NCI-H2196 (cell line): ENCODE results near the gene IGFALS.
"Not testable (repeated sequence)": the region's sequence is repeated elsewhere in the genome, so short reads cannot be mapped to it uniquely, and the experiment has no call there.

Experiments used
- DNase-seq: peaks from one replicate; lab custom pipeline; 2025; ENCODE audit not compliant: unreplicated experiment; lab: John Stamatoyannopoulos, UW

Gene IGFALS

DNA sequence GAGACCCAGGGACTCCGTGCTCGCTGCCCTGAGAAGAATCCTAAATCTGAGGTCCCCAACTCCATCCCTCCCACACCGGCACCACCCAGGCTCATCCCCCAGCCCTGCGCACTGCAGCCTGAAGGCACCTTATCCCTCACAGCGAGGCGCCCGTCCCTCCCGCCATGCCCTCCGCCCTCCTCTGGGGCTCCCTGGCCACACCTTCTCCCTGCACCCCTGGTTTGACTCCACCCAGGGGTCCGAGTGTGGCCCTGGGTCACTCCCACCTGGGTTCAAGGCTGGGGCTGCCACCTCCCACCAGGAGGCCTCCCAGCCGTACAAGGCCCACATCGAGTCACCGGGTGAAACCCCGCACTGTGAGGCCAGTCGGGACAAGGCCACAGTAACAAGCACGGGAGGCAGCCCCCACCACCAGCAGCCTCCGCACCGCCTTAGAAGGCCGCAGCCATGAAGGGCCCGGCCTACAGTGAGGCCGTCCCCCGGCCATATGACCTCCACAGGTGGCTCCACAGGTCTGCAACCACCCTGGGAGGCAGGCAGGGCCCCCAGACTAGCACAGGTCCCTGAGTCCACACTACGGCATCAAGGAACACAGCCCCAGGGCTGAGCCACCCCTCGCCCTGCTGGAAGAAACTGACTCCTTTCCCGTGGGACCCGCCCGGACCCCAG, 24.8 kb upstream of the IGFALS start:
- DNase-seq, result no peak

DNA sequence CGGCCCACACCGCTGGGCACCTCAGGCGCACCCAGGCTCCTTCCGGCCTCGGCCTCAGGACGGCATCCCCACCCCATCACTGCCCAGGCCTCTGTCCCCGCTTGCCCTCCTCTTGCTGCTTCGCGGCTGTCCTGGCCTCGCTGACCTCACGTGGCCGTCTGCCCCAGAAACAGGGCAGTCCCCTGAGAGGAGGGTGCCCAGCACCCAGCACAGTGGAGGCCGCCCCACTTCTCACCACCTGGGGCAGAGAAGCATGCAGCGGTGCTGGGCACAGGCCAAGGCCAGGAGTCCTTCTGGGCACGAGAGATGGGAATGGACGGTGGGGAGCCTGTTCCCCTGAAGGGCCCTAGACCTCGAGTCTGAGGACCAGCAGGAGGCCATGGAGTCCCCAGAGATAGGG, 24.2 kb upstream of the IGFALS start:
- DNase-seq, result no peak

DNA sequence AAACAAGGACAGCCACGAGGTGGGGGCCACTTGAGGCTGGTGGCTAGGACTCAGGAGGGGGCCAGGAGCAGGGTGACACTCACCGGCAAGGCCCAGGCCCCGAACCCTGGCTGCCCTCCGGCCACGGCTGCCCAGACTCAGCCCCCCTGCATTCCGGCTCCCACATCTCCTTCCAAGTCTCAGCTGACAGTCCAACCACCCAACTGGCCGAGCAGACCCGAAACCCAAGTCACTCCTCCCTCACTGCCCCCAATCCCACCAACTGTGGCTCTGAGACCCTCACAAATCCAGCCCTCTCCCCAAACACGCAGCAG, 23.7 kb upstream of the IGFALS start:
- DNase-seq, result no peak

DNA sequence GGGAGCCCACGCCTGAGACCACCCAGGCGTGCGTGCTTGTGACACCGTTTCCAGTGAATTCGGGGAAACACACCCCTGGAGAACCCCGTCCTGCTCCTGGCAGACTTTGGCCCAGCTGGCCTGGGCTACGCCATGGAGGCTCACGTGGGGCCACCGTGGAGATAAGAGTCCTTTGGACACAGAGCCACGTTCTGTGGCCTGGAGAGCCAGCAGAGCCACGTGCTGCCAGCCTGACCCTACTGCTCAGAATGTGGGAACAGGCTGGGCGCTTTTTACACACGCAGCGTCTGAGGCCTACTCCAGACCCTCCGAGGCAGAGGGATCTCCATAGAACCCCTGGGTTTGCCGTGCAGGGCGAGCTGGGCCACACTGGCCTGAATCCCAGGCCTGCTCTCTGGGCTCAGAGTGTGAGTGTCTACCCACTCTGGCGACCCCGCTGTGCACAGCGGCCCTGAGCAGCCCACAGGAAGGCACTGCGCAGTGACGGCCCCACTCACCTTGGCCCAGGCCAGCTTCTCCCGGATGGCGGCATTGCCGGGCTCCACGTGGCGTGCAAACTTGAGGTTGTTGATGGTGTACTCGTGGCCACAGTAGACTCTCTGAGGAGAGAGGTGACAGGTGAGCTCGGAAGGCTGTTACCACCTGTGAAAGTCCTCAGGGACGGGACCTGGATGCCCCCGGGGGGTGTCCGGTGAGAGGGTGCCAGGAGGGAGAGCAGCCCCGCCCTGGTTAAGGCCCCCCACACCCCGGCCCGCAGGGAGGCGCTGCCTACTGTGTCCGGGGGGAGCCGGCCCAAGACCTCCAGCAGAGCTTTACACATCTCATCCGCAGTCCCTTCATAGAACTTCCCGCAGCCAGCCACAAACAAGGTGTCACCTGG, 23.1 kb upstream of the IGFALS start:
- DNase-seq, result no peak

DNA sequence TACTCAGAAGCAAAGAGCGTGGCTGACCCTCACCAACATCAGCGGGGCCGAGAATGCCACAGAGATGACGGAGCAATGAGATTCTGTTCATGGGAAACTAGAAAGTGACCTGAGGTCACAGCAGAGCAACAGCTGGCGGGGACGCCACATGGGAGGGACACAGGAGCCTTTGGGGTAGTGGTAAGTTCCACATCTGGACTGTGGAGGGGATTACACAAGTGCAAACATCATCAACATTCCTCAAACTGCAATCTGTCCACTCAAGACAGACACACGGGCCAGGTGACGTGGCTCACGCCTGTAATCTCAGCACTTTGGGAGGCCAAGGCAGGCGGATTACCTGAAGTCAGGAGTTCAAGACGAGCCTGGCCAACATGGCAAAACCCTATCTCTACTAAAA, 22.0 kb upstream of the IGFALS start:
- DNase-seq, result no peak

DNA sequence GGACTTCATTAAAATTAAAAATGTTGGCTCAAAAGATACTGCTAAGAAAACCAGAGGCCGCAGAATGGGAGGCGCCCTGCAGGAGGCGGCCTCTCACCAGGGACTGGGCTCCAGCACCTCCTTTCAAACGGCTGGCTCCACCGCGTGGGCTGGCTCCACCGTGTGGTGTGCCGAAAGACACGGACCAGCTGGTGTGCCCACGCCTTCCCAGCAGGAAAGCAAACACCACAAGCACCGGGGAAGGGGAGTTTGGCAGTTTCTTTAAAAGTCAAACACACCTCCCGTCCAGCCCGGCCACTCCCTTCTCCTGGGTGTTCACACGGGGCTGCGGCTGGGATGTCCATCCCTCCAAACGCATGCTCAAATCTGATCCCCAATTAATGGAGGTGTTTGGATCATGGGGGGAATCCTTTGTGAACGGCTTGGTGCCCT, 19.2 kb upstream of the IGFALS start:
- peak; percentile 62 for DNase-seq

DNA sequence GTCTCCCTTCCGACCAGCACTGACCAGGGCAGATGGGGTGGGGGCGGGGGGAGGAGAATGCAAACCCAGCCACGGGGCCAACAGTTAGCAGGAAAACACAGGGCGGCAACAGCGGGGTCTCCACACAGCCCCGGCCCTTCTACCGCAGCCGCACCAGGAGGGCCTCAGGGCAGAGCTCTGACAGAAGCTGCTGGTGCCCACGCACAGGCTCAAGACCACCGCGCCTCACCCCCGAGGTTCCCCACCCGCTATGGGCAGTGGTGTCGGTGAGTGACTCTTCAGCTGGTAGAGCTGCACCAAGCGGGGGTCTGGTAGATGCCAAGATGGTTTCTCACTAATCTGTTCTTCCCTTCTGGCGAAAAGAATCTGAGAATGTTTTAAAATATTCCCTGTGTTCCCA, 17.0 kb upstream of the IGFALS start:
- no peak for DNase-seq

DNA sequence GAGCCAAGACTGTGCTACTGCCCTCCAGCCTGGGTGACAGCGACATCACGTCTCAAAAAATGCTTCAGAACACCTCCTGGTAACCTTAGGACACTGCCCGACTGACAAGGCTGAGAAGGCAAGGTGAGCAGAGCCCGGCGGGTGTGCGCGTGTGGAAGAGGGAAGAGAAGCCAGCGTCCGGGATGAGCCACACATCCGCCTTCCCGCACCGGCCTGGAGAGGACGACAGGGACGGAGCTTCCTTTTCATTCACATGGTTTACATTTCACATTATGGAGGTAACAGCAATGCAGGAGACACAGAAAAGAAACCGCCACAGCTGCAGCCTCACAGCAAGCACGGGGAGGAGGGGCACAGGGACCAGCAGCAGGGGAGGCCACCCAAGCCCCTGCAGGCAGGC, 16.6 kb upstream of the IGFALS start:
- no peak for DNase-seq

DNA sequence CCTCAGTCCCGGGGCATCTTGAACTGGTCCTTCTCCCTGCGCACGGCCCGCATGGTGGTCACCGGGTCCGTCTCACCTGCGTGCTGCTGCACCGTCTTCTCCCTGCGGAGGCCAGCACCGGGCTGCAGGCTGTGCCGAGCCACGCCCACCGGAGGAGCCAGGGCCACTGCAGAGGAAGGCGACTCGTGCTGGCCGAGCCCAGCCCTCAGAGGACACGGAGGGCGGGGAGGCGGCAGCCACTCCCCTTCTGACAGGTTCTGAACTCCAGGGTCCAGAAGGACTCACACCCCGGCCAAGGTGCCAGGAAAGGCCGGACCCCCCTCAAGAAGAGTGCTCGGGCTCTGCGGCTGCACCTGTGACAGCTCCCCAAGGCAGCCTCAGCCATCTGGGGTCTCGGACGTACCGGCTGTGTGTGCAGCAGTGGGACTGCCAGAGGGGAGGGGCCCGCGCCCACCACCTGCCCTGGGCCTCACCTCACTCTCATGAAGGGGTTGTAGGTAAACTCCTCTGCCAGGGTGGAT, 15.8 kb upstream of the IGFALS start:
- DNase-seq, result no peak

DNA sequence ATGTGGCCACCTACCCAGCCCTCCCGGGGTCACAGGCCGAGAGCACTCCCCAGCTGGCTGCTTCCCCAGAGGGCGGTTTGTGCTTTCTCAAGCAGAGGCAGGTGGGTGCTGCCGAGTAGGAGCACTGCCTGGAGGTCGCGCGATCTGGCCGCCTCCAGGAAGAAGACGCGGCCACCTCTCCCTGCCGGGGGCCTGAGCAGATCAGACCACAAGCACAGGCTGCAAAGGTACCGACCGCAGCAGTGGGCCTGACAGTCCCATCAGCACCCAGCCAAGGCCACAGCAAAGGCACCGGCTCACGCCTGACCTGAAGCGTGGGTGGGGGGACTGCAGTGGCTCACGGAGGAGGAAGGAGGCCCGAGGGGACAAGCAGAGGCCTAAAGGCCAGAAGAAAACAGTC, 15.2 kb upstream of the IGFALS start:
- no peak for DNase-seq

DNA sequence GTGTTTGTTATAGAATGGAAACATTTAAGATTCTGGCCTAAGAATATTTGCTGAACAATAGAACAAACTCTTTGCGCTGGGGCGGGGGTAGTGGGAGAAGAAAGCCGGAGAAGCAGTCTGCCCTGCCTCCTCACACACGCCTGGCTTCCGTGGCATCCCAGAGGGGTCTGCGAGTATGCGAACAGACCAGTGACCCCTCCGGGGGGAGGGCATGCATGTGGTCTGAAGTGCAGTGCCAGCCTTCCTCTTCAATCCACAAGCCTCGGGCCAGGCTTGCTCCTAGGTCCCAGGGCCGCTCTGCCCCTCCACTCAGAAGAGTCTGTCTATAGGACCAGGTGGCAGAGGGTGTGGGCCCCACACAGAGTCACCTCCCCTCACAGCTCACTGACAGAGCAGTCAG, 14.1 kb upstream of the IGFALS start:
- no peak for DNase-seq

DNA sequence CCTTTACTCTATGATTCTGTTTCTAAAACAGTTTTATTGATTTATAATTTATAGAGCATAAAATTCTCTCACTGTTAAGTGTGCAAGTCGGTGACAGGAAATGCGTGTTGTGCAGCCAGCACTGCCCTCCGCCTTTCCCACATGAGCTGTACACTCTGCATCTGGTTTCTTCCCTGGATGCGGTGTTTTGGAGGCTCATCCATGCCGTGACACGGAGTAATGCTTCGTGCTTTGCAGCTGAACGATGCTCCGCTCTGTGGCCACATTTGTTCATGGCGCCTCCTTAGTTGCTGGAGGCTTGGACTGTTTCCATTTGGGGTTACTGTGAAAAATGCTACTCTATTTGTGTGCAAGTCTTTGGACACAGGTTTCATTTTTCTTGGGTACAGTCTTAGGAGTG, 7.2 kb upstream of the IGFALS start:
- no peak for DNase-seq

DNA sequence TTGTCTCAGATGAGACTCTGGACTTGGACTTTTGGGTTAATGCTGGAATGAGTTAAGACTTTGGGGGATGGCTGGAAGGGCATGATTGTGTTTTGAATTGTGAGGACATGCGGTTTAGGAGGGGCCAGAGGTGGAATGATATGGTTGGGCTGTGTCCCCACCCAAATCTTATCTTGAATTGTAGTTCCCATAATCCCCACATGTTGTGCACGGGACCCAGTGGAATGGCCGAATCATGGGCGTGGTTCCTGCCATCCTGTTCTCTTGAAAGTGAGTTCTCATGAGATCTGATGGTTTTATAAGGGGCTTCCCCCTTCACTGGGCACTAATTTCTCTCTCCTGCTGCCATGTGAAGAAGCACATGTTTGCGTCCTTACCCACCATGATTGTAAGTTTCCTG, 5.8 kb upstream of the IGFALS start:
- not testable (repeated sequence) for DNase-seq

DNA sequence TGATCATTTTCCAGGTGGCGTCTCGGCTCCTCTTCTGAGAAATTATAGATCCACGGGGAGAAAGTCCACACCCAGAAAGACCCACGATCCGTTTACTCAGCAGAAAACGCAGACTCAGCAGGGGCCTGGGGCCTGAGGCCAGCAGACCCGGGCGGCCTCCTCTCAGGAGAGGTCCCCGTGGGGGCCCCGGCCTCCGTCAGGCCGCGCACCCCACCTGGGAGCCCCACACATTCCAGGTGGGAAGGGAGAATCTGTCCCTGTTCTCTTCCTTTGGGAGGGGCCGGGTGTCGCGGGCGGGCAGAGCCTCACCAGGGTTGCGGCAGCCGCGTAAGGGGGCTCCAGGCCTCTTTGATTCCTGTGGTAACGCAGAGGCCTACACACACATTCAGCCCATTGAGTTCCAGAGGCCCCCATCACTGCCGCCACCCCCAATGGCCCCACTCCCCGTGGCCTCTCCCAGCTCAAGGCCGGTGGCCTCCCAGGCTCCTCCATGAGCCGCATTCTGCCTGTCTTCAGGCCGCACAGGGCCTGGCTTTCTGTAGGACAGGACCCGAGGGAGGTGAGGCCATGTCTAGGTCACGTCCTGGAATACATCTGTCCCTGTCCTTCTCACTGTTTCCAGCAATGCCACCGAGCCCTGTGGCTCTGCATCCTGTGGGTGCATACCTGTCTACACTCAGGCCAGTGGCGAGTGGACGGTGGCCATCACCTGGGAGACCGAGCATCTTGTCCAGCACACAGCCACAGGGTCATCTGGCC, 1.6 kb upstream of the IGFALS start:
- no peak for DNase-seq

DNA sequence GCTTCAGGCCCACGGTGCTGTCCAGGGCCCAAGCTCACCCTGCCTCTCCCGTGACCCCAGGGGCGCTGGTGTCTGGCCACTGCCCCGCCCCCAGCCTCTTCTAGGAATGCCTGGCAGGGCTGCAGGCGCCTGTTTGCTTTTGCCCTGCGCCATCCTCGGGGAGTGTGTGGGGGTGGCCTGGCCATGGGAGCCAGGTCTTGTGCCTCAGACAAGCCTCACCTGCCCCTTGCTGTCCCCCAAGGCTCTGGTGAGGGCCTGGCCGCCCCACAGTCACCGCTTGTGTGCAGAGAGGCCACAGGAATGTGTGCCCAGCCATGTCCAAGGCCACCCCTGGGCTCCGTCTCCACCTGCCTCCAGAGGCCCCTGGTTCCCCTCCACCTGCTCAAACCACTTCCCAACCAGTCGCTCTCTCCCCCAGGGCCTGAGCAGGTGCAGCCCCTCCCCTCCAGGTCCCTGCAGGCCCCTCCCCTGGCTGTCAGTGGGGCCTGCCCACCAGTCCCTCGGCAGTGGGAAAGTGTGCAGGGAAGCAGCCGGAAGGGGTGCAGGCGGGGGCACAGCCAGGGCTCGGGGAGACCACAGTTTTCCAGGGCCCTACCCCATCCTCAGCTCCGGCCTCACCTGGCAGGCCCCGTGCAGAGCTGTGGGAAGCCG, 841 bp upstream of the IGFALS start:
- DNase-seq, result no peak

DNA sequence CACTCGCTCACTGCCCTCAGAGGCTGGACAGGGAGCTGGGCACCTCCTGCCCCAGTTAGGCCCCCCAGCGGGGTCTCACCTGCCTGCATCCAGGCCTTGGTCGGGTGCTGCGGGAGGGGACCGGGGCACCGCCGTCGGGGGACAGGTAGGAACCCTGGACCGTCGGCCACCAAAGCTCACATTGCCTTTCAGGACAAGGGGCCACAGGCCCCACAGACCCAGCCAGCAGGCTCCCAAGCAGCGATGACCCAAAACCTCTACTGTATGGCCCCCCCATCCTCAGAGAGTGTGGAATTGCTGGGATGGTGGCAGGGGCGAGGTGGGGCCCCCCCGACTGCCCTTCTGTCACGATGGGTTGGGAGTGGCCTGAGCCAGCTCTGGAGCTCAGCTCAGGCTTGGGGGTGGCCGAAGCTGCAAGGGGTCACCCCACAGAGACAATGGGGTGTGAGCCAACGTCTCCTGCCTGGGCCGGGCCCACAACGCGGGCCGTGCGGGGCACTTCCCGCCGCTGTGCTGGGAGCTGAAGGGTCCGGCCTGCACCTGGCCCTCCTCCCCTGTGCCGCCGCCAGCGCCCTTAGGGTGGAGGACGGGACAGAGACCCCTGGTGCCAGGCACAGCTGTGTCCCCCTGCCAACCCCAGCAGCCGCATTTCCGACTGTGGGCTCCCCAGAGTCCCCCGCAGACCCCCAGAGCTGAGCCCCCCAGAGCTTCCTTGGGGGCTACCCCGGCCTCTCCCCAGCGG, 498 bp downstream of the IGFALS start:
- no peak for DNase-seq

DNA sequence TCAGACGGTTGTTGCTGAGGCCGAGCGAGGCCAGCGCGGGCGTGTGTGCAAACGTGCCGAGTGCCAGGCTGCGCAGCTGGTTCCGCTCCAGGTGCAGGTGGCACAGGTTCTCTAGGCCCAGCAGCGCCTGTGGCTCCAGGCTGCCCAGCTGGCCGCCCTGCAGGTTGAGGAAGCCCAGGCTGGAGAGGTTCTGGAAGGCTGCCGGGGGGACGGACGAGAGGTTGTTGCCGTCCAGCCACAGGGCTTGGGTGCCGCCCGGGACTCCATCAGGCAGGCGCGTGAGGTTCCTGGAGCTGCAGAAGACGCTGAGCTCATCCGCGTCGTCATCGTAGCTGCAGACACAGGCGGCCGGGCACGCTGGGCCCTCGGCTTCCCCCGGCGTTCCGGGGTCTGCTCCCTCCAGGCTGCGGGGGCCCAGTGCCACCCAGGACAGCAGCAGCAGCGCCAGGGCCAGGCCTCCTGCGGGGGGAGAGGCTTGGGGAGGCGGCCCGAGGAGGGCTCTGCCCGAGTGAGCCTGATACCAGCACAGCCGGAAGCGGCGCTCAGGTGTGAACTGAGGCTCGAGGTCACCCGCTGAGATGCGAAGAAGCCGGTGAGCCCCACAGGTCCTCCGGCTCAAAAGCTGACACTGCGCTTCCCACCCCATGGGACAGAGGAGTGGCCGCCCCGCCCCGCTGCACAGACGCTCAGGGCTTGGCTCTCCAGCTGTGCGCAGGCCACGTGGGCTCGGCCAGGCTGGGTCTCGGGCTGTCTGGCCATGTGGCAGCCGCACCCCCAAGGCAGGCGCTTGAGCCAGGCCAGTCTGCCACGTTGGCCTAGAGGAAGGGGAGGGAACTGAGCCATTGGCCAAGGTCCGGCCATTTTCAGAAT, 1.3 kb downstream of the IGFALS start:
- no peak for DNase-seq

DNA sequence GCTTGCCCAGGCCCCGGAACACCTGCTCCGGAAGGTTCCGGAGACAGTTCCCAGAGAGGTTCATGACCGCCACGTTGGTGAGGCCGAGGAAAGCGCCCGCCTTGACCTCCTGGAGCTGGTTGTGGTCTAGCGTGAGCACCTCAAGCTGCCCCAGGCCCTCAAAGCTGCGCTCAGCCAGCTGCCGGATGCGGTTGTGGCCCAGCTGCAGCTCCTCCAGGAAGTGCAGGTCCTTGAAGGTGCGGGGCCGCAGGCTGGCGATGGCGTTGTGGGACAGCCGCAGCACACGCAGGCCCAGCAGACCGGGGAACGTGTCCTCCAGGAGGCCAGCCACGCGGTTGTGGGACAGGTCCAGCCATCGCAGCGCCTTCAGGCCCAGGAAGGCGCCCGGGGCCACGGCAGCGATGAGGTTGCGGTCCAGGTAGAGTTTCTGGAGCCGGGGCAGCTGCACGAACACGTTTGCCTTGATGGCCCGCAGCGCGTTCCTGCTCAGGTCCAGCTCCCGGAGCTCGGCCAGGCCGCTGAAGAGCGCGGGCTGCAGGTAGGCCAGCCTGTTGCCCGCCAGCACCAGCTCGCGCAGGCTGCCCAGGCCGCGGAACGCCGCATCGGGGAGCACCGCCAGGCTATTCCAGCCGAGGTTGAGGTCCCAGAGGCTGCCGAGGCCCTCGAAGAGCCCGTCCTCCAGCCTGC, 2.1 kb downstream of the IGFALS start:
- DNase-seq, result no peak

DNA sequence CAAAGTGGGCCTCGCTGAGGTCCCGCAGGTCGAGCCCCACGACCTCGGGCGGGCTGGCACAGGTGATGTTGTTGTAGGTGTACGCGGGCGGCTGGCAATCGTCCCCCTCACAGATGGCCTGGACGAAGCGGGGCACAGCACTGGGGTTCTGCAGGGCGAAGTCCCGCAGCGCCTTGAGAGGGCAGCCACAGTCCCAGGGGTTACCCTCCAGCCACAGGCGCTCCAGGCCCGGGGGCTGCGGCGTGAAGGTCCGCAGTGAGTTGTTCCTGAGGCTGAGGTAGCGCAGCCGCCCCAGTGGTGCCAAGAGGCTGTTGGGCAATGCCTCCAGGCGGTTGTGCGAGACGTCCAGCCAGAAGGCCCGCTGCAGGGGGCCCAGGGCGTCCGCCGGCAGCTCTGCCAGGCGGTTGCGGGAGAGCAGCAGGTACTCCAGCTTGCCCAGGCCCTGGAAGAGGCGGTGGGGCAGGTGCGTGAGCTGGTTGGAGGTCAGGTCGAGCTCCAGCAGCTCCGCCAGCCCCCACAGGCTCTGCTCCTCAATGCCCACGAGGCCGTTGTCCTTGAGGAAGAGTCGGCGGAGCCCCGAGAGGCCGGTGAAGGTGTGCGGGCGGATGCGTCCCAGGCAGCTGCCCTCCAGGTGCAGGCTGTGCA, 2.8 kb downstream of the IGFALS start:
- DNase-seq, result no peak
